Measurements from ENCODE around the gene GLS2. TPM values are rescaled to one million over a fixed set of nuclear protein-coding genes. Genes with fewer than 3 reads are reported as not detected.

The GLS2 gene
- total and polyA plus RNA-seq, 9 of the 15 experiments (the other 6 are each of a cell fraction or from before 2014, with no cell fraction given), result 0.11 TPM; not detected in 8

GRCh38 chr12:56451147-56451546 is 36.8 kb downstream of the GLS2 start (continued):
- TF ChIP-seq, protein P1, sequence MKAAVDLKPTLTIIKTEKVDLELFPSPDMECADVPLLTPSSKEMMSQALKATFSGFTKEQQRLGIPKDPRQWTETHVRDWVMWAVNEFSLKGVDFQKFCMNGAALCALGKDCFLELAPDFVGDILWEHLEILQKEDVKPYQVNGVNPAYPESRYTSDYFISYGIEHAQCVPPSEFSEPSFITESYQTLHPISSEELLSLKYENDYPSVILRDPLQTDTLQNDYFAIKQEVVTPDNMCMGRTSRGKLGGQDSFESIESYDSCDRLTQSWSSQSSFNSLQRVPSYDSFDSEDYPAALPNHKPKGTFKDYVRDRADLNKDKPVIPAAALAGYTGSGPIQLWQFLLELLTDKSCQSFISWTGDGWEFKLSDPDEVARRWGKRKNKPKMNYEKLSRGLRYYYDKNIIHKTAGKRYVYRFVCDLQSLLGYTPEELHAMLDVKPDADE (conservative IDR thresholded peaks at IDR 0.05; ENCODE audit: control insufficient read depth, low read depth, low read length), result no peak
- TF ChIP-seq HNRNPK (IDR thresholded peaks at IDR 0.05; ENCODE audit: low read depth, low read length, poor library complexity, severe bottlenecking), result no peak
- TF ChIP-seq SUPT5H (IDR thresholded peaks at IDR 0.05), result no peak

DNA sequence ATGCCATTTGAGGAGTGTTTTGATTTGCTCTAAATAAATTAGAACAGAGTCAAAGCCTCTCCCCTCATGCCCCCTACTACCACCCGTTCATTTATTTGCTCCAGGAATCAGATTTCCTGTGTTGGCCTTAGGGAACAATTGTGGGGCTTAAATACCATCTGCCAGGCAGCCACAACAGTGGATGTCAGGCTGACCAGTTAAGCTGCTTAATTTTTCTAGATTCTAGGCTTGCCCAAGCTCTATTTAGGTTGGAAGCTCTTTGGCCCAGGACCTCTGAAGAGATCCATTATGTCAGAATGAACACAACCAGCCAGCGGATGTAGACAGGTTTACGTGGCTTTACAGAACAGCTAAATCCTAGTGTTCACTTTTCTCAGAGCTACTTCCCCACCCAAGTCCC is 37.7 kb downstream of the GLS2 start:
- H3K79me2 ChIP-seq (ENCODE audit: control insufficient read depth, insufficient read depth, low read length), result peaks cover 30% of the 10 kb centered on the region
- in situ Hi-C loops (cut with MboI), result no loop called here
- TF ChIP-seq MXI1 (IDR thresholded peaks at IDR 0.05; ENCODE audit: low read depth, low read length) (no peak), SRSF9 (IDR thresholded peaks at IDR 0.05; ENCODE audit: borderline replicate concordance, low read depth, low read length) (no peak), BCLAF1 (IDR thresholded peaks at IDR 0.05; ENCODE audit: borderline replicate concordance in 1 of 2, control insufficient read depth in 1 of 2, low read depth in 2 of 2, low read length in 1 of 2) (no peak), KDM2B (CRISPR knock-in tag; IDR thresholded peaks at IDR 0.05) (no peak), DACH1 (IDR thresholded peaks at IDR 0.05; ENCODE audit: partially characterized antibody) (no peak), NR0B1 (IDR thresholded peaks at IDR 0.05; ENCODE audit: partially characterized antibody) (no peak), ZNF354B (CRISPR knock-in tag; IDR thresholded peaks at IDR 0.05) (no peak), PHTF2 (CRISPR knock-in tag; IDR thresholded peaks at IDR 0.05) (no peak), THRA (IDR thresholded peaks at IDR 0.05) (no peak), ZNF436 (CRISPR knock-in tag; IDR thresholded peaks at IDR 0.05) (no peak)
- TF ChIP-seq, protein P2, sequence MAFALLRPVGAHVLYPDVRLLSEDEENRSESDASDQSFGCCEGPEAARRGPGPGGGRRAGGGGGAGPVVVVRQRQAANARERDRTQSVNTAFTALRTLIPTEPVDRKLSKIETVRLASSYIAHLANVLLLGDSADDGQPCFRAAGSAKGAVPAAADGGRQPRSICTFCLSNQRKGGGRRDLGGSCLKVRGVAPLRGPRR (CRISPR knock-in tag; IDR thresholded peaks at IDR 0.05), result no peak
- no TSS peak for BruUV-seq (replicated peaks)
- WGBS (ENCODE audit: insufficient coverage, low coverage, missing lambda C conversion rate), result 68% methylated on average over 3 of the region's 3 CpGs
- H3K4me2 ChIP-seq (ENCODE audit: insufficient read depth, low read length), result no peak overlapping the region
- H2AFZ ChIP-seq (ENCODE audit: low read depth, low read length), result peak overlapping the region; percentile 80
- peaks cover 14 to 17% of the 10 kb centered on the region in 2 experiments for H3K4me1 ChIP-seq (replicated peaks in 1 of 2; ENCODE audit: control insufficient read depth in 2 of 2, insufficient read depth in 2 of 2, low read length in 2 of 2)
- no peak for FAIRE-seq
- no peaks in the 10 kb centered on the region for H3K9me3 ChIP-seq (replicated peaks; ENCODE audit: control insufficient read depth, insufficient read depth, low read depth, low read length)
- H3K27ac ChIP-seq (ENCODE audit: extremely low read depth, low read depth, low read length), result no peak overlapping the region
- H3K4me3 ChIP-seq, result no peak overlapping the region
- no peaks in the 10 kb centered on the region for H4K20me1 ChIP-seq (replicated peaks; ENCODE audit: control insufficient read depth, insufficient read depth, low read length)
- H3K36me3 ChIP-seq (ENCODE audit: control insufficient read depth, insufficient read depth, low read length), result peaks cover 15% of the 10 kb centered on the region
- ChIA-PET POLR2A (interaction anchor here (0.5 to 2.8 kb wide), 7 partner anchors 8 to 91 kb away, joined by 3 to 10 read pairs (median 6); partner anchors contain the start of gene STAT2), CTCF (ENCODE audit: low intra/inter-chr PET ratio) (no interaction called here)
- DNase-seq (ENCODE audit: extremely low read depth in 1 of 4, low spot score in 3 of 4), result no peak
- no peaks in the 10 kb centered on the region for H3K9me1 ChIP-seq (ENCODE audit: control insufficient read depth, insufficient read depth, low read length)
- intact Hi-C loops (cut with micrococcal nuclease), result no loop called here
- no peak for ATAC-seq
- H3K27me3 ChIP-seq (ENCODE audit: control insufficient read depth in 2 of 2, insufficient read depth in 2 of 2, low read length in 2 of 2), result no peaks in the 10 kb centered on the region
- H3K9ac ChIP-seq (ENCODE audit: insufficient read depth in 1 of 2, low read depth in 2 of 2, low read length in 2 of 2), result no peak overlapping the region

Measured in K562 (cell line).